NCI-H1436 treated with DMSO at 0.1 percent for 48 hours (cell line): Measurements from ENCODE around the gene RGS4.

Source experiments
- DNase-seq: peaks from one replicate; lab custom pipeline; 2025; lab: John Stamatoyannopoulos, UW

Gene RGS4

DNA sequence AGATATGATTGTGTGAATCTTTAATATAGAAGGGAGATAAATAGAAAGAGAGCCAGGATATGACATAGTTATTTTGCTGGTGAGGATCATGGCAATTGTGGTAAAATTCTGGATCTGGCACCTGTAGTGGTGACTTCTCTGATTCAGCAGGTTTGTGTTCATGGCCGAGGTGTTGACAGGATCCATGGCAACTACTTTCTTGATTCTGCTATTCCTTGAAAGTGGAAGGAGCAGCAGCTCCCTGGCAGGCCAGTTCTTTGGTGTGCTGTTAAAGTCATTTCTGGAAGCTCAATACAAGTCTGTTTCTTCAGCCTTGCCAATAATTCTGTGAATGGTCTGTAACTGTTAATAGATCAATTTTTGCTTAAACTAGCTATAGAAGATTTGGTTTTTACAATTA is 33.4 kb downstream of the RGS4 start:
- DNase-seq: no peak

DNA sequence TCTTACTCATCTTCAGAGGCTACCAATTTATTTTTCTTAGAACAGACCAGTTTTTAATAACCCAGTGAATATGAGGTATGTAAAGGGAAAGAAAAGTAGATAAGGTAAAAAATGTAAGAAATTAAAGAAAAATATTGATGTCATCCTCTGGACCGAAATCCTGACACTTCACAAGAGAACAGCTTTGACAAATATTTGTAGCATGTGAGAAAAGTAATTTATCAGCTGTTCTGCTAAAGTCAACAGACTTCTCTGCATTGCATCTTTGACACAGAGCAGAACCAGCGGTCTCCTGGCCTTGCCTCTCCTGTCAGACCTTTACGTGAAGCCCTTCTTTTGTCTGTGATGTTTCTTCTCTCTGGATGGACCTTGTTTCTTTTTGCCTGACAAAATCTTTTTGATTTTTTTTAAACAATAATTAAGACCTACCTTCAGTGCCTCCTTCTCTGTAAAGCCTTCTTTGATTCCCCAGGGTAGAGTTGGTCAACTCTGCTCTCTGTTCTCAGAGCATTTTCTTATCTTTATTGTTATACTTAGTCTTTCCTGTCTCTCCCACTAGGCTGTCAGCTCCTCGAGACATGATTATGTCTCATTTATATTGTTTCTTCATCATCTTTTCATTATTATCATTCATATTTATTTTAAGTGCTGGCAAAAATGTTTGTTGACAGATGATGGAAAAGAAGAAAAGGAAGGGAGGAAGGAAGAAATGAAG is 35.4 kb downstream of the RGS4 start:
- no peak for DNase-seq

DNA sequence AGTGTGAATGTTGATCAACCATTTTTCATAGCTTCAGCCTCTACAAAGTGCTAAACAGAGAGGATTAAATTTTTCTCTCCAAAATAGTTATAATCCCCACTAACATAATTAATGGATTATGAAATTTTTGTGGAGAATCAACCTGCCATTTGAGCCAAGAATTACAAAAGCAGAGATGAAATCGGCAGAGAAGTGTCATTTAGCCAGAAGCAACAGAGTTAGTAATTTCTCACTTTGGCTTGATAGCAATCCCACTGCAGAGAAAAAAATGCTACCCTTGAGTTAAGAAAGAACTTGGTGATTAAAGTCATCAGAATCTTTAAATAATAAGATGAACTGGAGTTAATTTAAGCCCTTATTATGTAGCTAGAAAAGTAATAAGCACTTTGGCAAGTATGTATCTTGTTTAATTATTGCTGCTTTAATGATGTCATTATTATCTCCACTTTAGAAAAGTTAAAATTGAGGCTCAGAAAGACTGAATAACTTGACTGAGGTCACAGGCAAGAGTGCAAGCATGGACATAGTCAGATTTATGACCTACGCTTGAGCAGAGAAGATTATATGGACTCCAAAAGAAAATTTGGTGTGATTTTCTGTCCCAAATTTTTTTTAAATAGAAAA is 37.3 kb downstream of the RGS4 start:
- no peak for DNase-seq

DNA sequence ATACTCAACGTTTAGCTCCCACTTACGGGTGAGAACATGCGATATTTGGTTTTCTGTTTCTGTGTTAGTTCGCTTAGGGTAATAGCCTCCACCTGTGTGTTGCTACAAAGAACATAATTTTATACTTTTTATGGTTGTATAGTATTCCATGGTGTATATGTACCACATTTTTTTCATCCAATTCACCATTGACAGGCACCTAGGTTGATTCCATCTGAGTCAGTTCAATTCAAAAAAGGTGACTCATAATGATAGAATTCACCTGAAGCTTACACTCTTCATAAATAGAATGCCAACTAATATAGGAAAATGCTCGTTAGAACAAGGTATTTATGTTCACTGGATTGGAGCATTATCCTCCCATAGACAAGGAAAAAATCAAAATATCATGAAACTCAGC is 38.5 kb downstream of the RGS4 start:
- no peak for DNase-seq

DNA sequence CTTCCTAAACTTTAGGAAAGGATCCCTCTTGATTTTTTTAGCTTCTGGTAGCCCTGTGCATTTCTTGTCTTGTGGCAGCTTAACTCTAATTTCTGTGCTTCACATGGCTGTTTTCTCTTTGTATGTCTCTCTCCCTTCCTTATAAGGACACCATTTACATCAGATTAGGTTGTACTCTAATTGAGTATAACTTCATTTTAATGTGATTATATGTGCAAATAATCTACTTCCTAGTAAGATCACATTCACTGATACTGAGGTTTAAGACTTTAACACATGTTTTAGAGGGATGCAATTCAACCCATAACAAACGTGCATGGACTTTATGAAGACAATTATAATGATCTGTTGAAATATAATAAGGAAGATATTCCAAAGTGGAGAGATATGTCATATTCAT is 46.7 kb downstream of the RGS4 start:
- no peak for DNase-seq

DNA sequence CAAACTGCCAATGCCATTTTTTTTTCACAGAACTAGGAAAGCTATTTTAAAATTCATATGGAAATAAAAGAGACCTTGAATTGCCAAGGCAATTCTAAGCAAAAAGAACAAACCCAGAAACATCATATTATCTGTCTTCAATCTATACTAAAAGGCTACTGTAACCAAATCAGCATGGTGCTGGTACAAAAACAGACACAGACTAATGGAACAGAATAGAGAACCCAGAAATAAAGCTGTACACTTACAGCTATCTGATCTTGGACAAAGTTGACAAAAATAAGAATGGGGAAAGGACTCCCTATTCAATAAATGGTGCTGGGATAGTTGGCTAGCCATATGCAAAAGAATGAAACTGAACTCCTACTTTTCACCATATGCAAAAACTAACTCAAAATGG is 50.5 kb downstream of the RGS4 start:
- no peak for DNase-seq

DNA sequence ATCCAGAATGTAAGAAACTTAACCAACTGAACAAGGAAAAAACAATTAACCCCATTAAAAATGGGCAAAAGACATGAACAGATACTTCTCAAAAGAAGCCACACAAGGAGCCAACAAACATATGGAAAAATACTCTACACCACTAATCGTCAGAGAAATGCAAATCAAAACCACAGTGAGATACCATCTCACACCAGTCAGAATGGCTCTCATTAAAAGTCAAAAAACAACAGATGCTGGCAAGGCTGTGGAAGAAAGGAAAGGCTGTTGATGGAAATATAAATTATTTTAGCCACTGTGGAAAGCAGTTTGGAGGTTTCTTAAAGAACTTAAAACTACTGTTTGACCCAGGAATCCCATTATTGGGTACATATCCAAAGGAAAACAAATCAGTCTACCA is 51.2 kb downstream of the RGS4 start:
- no peak for DNase-seq

DNA sequence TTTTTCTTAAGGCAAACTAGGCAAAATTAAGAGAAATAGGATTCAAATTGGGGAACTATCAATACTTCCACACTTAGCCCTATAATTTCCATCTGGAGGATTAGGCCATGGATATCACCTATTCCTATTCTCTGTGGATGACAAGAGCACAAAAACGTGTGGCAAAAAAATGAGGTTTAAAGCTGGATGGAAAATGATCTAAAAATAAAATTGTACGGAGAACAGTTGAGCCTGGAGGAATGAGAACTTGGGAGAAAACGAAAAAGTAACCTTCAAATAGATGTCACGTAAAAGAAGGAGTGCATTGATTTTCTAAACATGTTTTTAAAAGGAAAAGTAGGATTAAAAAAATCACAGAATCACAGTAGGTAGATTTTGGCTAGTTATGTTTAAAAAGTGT is 55.7 kb downstream of the RGS4 start:
- no peak for DNase-seq
